H4 (cell line): ENCODE data around the gene EMP2. TPM values are rescaled to one million over a fixed set of nuclear protein-coding genes. Genes with fewer than 3 reads are reported as not detected.
"Not testable (repeated sequence)": the region's sequence is repeated elsewhere in the genome, so short reads cannot be mapped to it uniquely, and the experiment has no call there.

Experiments used
- DNase-seq: peaks from one replicate; pipeline ENCODE4 v3.0.0-alpha.2; 2015; ENCODE audit warnings: low spot score
- total RNA-seq: library from RNA; depleted of rRNA; stranded (reverse); fragments of >200 nt; shearing (Covaris generic); gene quantifications from 2 replicates; pipeline ENCODE4 v1.2.3, GENCODE V29; 2014

The EMP2 gene
- total RNA-seq, 1 experiment from 2014 or later: 9.9 TPM

DNA sequence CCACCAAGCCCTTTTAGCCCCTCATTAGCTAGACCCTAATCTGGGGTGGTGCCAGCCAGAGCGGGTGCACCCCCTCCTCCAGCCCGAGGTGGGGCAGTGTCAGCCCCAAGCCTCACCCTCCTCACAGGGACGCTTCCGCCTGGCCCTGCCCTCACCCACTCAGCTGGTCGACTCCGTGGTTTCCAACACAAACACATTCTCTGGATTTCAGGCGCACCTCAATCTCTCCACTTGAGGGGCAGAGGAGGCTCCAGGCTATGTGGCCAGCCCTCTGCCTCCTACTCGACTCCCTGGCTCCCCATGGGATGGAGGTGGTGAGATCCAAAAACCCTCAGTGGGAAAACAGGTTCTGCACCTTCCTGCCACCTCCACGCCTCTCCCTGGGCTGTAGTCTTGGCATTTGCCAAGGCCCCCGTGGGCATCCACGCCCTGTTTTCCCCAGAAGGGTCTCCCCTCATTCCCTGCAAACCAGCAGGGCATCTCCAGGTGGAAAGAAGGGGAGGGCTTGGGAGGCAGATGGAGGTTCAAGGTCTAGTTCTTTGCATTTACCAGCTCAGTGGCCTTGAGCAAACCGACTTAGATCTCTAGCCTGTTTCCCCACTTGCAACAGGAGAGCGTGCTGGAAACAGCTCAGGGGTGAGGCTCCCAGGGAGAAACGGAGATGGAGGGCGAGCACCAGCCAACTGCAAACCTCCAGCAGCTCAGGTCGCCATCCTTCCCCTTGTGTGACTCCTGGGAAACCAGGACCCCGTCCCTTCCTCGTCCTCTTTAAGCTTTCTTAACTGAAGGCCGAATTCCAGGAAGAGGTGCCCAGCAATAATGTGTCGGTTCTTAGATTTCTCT, 1.7 kb downstream of the EMP2 start:
- DNase-seq: peak; percentile 28

DNA sequence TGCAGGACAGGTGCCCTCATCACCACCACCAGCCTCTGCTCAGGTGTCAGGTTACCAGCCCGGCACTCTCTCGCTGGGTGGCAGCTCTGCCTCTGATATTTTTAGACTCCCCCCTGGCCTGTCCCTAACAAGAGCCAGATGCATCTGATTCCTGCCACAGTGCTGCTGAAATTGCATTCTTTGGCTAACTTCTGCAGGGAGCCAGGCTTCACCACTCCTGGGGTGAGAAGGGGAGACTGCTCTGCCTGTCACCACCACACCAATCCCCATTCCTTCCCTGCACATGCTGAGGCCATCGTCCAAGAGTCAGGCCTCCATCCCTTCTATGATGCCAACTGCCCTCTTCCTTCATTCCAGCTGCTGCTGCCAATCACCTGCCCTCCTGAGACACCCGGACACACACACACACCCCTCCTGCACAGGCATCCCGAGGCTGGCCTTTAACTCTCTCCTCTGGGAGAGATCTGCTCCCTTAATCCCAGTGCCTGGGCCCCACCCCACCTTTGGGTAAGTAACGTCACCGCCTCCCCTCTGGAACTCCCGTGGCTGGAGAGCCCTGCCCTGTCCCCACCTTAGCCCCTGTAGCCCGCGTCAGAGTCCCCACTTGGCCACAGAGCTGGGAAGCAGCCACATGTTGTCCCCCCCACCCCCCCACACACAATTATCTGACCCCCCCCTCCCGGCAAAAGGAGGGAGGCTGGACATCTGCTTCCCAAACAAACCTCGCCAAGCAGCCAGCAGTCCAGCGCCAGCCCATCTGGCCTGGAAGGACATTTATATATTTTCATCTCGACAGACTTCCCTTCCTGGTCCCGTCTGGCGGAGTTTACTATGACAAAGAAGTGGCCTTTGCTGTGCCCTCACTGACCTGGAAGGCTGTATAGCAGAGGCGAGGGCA, 2.8 kb downstream of the EMP2 start:
- no peak for DNase-seq

DNA sequence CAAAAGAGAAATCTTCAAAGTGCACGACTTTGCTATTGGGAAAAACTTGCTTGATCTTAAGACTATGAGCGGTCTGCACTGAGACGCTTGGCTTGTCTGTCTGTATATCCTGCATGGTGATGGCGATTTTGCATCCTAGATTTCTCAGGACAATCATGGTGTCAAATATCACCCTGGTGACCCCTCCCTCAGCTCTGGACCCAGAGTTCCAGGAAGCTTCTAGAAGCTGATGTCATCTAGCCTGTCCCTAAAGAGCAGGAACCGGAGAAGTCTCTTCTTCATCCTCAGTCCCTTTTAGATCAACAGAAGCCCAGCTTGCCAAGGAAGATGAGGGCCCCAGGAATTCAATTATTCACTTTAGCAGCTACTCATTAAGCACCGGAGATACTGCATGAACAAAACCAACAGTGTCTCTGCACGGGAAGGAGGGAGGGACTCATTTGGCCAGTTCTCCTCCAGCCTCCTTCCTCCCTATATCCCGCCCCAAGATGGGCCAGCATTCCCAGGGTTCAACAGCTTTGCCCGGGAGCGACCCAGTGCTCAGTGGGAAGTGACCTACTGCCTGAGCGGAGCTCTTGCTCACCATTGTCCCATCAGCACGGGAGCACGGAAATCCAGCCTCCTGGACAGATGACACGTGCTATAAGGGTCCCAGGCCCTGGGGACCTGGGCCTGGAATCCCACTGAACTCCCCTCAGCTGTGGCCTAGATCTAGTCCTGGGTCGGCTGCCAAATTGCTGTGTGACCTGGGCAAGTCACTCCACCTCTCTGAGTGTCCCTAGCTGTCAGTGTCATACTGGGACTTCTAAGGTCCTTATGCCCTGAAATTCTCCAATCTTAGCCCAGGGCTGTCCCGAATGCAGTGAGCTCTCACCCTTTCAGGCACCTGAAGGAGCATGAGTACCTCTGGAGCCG, 3.8 kb downstream of the EMP2 start:
- DNase-seq: no peak

DNA sequence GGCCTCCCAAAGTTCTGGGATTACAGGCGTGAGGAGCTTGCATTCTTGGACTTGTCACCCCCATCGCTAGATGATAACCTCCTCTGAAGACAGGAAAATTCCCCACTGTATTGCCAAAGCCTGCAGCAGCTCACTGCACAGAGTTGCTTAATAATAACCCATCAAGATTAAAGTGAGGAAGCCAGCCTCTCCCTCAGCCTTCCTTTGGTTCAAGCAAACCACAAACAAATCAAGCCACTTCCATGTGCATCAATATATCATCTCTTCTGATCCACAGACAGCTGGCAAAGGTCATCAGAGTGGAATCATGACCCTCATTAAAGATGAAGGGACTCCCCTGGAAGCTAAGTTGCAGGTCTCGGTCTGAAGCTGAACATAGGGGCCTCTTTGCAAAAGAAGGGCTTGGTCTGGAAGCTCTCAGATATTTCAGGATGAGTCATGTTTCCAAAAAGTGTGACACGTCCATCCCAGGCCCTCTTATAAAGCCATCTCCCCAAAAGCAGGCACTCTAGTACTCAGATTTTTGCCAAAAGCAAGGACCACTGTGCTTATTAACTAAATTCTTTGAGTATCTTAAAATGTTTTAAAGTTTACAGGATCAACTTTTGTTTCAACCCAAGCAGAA, 4.8 kb downstream of the EMP2 start:
- DNase-seq: no peak

DNA sequence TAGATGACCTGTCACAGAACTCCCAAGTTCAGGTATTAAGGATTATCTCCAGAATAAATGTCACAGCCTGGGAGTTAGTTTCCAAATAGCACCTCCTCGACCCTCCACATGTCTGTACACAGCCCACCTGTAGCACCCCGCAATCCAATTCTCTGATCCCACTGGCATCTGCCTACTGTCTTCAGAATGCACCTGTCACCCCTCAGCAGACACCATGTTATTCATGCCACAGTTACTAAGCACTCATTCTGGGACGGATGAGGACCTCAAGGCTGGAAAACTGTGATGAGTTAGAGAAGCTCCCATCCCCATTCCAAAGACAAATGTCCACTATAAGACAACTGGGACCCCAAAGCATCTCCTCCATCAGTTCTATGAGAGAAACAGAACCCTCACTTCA, 7.8 kb downstream of the EMP2 start:
- no peak for DNase-seq

DNA sequence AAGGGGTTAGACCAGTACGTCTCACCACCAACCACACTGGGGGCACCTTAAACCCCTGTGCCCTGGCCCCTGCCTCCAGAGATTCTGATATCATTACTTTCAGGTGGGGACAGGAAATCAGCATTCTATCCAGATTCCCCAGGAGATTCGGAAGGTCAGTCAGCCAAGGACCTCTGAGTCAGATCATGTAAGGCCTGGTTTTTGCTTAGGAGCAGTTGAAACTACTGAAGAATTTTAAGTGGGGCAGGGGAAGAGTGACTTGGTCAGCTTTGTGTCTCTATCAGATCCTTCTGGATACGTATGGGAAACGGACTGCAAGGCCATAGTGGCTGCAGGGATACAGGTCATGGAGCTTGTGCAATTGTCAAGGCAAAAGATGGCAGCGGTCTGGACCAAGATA, 9.0 kb downstream of the EMP2 start:
- DNase-seq: no peak

DNA sequence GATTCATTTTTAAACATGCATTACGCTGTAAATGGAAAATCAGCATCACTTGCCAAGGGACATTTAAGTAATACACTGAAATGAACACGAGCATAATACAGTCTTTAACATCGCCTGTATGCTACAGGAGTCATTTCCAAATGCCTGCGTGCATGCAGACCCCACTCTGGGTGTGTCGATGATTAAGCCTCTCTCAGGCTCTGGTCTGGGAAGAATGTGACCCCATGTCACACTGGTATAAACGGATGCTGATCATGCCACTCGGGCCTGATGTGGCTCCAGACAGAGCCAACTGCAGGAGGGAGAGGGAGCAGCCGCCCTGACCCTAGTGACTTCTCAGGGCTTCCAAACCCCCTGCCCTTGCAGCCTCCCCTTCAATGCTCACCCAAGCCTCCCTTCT, 10.8 kb downstream of the EMP2 start:
- no peak for DNase-seq

DNA sequence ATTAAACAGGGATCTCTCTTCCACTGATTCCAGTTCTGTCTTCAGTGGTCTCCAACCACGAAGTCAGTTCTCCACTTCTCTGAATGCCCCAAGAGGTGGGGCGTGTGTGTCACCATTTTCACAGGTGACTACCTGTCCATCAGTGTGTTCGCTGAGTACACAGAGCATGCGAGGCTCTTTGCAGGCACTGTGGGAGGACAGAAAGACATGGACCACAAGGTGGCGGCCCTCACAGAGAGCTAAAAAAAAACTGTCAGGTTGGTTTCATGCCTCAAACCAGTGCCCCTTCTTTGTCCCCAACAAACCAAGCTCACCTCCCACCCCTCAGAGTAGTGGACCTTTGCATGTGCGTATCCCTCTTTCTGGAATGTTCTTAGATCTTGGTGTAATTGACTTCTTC, 13.8 kb downstream of the EMP2 start:
- no peak for DNase-seq

DNA sequence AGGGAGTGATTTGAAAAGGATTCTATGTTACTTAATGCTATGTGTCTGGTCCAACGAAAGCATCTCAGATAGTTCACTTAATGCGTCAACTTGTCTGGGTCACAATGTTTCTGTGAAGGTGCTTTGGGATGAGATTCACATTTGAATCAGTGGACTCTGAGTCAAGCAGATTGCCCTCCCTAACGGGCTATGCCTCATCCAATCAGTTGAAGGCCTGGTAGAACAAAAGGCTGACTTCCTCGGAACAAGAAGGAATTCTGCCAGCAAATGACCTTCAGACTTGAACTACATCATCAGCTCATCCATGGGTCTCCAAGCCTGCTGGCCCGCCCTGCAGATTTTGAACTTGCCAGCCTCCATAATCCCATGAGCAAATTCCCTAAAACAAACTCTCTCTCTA, 15.2 kb downstream of the EMP2 start:
- DNase-seq: no peak

DNA sequence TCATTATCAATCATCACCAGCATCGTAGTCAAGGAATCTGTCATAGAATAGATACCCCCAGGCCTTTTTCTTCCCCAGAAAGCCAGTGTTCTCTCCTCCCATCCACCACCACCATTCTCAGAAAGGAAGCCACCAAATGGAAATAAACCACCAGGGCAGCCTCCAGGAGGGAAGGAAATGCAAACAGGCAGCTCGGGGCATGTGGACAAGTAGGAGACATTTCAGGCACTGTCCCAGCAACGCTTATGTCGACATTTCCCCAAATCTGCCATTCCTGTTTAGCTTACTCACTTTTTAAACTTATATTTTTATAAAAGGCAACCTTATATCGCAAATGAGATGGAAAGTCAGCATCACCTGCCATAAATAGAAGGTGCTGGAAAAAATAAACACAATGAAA, 15.8 kb downstream of the EMP2 start:
- no peak for DNase-seq

DNA sequence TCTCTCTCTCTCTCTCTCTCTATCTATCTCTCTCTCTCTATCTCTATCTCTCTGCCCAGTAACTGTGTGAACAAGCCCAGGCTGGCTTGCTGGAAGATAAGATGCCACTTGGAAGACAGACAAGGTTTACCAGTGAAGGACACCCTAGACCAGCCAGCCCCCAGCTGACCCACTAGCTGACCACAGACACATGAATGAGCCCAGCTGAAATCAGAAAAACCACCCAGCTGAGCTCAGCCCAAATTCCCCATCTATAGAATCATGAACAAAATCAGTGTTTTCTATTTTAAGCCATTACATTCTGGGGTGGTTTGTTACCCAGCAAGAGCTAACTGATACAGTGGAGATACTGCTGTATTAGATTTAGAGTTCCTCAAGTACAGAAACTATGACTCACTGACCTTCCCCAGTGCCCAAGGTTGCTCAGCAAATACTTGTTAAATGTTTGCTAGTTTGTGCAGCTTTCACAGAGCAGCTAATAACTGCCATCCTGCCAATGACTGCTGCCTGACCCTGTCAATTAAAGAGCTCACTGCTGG, 18.0 kb downstream of the EMP2 start:
- DNase-seq: no peak

DNA sequence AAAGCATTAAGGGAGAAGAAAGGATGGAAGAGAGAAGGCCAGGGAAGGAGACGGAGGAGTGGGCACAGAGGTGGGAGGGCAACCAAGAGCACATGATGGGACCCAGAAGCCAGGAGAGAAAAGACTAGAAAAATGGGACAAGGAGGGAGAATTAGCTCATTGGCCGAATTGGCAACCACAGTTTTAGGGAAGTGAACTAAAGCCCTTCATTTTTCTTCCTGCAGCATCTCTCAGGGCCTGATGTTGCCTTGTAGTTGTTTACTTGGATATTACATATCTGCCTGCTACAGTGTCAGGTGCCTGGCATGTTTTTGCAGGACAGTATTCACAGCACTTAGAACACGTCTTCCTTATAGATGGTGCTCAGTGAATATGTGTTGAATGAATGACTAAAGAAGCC, 19.0 kb downstream of the EMP2 start:
- no peak for DNase-seq

DNA sequence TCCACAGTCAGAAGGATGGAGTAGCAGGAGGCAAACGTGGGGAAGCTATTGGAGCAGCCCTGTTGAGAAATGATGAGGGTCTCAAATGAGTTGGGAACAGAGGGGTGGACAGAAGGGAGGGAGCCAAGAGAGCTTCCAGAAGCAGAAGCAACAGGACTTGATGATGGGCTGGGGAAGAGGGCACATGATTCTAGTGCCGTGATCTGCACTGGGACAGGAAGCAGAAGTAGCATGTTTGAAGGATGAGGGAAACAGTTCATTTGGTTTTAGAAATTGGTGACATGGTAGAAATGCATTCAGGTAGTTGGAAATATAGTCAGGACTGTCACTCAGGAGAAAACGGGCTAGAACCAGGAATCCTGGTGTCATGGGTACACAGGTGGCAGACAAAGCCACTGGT, 19.4 kb downstream of the EMP2 start:
- no peak for DNase-seq

DNA sequence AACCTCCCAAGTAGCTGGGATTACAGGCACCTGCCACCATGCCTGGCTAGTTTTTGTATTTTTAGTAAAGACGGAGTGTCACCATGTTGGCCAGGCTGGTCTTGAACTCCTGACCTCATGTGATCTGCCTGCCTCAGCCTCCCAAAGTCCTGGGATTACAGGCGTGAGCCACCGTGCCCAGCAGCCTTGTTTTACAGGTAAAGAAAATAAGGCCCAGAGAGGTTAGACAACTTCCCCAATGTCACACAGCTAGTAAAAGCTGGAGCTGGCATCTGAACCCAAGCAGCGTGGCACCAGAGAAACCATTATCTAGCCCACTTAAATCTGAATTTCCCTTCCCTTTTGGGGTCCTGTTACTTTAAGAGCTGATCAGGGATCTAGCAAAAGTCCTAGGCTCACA, 20.6 kb downstream of the EMP2 start:
- DNase-seq: not testable (repeated sequence)

DNA sequence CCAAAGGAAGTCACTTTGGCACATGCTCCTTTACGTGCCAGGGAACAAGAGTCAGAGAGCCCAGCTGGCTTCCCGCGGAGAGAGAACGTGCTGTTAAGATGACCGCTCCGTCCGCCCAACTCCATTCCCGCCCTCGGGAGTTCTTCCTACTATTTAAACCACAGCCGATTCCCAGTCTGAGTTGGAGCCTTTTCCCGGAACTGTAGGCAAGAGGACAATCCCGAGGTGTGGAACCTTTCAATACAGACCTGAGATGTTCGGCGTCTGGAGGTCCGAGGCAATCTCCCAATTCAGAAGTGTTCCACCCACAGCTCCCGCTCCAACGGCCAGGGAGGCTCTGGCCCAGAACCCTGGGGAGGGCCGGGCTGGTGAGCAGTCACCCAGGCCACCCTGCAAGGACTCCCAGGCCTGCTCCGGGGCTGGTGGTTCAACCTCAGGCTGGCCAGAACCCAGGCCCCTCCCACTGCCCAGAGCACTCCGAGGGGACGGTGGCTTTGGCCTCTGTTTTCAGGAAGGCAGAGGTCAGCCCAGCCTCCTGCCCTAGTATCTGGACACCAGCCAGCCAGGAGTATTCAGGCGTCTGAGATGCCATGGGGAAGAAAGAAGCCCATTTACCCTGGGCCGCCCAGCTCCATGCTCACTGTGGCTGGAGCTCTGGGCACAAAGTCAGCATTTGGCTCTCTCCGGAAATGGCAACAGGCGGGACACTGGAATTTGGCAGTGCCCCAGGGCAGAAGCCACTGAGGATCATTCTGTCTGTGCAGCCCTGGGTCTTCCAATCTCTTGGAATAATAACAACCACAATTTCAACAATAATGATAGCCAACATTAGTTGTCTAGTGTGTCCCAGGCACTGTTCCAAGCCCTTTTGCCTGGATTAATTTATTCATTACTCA, 21.4 kb downstream of the EMP2 start:
- peak; percentile 21 for DNase-seq

DNA sequence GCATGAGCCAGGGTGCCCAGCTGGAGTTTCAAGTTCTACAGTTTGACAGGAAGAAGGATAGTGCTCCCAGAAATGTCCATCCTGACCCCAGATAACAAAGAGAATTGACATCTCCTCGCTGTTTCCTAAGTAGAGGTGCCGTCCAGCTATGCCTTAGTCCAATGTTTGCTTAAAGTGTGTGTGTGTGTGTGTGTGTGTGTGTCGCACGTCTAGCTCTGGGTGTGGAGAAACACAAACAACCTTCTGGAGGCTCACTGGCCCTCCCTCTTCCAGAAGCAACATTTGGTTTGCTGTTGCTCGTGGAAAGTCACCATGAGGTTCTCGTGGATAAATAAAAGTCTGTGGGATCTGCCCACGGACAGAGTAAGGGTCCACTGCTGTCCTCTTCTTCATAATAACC, 22.1 kb downstream of the EMP2 start:
- no peak for DNase-seq

DNA sequence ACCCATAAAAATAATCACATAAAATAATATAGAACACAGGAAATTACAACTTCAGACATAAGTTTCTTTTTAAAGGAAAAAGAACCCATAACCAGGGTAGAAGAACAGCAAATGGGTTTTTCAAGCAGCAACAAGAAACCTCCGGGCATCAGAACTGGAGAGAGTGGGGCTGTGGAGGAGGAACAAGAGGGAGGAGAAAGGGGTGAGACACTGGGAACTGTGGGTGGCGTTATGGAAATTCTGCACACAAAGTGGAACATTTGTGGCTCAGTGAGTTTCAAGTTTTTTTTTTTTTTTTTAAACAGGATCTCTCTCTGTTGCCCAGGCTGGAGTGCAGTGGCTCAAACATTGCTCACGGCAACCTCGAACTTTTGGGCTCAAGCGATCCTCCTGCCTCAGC, 22.6 kb downstream of the EMP2 start:
- DNase-seq: no peak

DNA sequence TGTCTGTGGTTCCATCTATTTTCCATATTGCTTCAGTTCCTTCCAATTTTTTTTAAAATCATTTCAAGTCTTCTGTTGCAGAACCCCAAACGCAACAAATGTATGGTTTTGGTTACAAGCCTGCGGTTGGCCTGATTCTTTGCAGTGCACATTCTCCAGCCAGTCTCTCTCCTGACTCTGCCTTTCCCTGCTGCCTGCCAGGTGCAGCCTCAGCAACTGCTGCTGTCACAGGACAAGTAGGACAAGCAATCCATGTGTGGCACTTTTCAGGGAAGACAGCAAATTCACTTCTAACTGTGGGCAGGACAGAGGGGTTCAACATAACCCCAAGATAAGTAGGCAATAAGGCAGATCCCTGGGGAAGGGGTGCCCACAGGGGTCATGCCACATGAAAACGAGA, 24.2 kb downstream of the EMP2 start:
- no peak for DNase-seq

DNA sequence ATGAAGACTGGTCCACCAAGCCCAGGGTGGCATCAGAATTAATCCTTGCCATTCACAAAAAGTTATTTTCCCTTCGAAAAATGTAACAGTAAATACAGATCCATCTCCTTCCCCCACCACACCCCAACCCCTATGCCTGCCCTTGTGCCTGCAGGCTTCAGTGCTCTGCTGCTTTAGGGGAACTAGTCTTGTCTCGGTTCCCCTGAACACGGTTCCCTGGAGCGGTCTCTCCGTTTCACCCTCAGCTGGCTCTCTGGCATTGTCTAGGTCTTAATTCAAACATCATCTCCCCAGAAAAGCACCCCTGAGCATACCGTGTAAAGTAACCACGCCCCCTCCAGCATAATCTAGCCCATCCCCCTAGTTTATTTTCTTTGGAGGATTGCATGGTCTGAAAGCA, 25.8 kb downstream of the EMP2 start:
- no peak for DNase-seq

DNA sequence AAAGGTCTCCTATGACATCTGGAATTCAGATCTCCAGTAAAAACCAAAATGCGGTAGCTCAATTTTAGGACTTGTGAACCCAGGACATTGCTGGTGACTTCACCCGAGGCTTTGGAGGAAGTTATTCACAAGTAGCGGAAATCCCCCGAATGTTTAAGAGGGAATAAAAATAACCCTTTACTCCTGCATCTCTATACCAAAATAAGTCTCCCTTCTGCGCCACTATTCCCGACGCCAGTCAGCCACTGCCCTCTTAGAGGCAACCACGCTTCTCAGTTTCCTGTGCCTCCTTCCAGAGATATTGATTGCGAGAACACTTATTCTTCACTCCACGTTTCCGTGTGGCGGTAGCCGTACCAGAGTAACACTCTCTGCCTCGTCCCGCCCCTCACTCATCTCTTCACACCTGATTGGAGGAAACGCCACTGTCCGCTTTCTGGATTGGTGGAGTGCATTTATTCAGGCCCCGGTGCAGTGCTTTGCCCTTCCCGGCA, 27.4 kb downstream of the EMP2 start:
- DNase-seq: no peak
